NT2/D1 (cell line): ENCODE results near the gene CTBP1.

Source experiments
- SUZ12 ChIP-seq: IDR thresholded peaks from 2 replicates; pipeline ENCODE4 v1.6.1; 2011; ENCODE audit not compliant: insufficient read length, insufficient read depth; ENCODE audit errors: extremely low read depth
- YY1 ChIP-seq: IDR thresholded peaks from 2 replicates; pipeline ENCODE4 v1.6.1; 2011; ENCODE audit not compliant: insufficient read length, insufficient read depth

DNA sequence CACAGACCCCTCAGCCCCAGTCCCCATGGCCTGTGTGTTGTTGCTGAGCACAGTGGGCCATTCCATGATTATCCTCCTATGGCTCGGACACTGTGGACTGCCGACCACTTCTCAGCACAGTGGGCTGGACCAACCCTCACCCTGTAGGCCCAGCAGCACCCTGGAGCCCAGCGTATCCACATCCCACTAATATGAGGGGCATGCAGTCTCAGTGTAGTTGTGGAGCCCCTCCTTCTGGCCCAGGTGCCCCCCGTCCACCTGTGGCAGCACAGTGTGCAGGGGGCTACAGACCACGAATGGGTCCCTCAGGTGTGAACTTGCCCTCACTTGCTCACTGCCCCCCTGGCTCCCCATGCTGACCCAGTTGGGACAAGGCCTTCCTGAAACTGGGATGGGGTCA, 84.5 kb downstream of the CTBP1 start:
- TF ChIP-seq YY1 (no peak), SUZ12 (no peak)
